ENCODE data around the gene ZNF653.
"Not testable (repeated sequence)": the region's sequence is repeated elsewhere in the genome, so short reads cannot be mapped to it uniquely, and the experiment has no call there.

The ZNF653 gene

GRCh38 chr19:11481534-11482383, 23.9 kb downstream of the ZNF653 start:
- Mint-ChIP-seq H3K27ac (peak overlapping the region; percentile 69), H3K36me3 (ENCODE audit: low read depth) (peaks cover 9% of the 10 kb centered on the region), H3K27me3 (ENCODE audit: low read depth) (peaks cover 37% of the 10 kb centered on the region), H3K4me3 (peak overlapping the region; percentile 75), H3K4me1 (ENCODE audit: low read depth) (peaks cover 16% of the 10 kb centered on the region), H3K9me3 (no peaks in the 10 kb centered on the region)
- DNase-seq (ENCODE audit: low spot score): peak; percentile 86

DNA sequence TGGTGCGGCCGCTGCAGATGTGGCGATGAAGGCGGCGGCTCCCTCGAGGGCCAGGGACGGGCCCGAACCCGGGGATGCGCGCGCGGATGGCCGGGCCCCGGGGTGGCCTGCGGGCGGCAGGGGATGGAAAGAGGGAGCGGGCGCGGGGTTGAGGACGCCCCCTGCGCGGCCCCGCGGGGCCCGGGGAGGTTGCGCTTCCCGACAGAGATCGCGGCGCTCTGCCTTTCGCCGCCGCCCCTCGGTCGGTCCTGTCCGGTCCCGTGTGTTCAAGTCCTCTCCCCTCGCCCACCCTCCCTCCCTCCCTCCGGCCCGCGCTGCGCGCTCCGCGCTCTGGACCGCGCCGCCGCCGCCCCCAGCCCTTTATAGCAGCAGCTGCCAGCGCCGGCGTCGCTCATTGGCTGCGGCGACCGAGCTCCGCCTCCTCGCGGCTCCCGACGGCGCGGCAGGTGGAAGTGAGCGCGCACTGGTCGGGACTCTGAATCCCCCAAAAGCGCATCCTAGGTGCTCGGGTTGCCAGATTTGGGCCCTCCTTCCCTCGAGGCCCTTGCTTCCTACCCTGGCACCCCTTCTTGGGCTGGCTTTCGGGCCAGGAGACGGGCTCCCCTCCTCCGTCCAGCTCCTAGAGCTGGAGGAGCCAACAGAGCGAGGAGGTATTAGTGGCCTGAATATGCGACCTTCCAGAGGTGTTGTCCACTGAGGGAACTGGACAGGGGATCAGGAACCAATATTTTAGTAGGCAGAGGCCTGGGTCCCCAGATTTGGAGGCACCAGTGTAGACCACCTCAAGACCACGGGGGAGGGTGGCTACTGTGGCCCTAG, 24.7 kb downstream of the ZNF653 start, which contains the start of gene ELAVL3:
TSS of gene ELAVL3 (minus strand) at position 332 of the 819 bp plus-strand sequence. CDS start 438 bp downstream, outside the sequence.
- DNase-seq (ENCODE audit: low spot score): no peak
- H3K27ac Mint-ChIP-seq: peak within 1 kb of the TSS; percentile 57
- peaks cover 9% of the 10 kb centered on the region for H3K36me3 Mint-ChIP-seq (ENCODE audit: low read depth)
- no peaks in the 10 kb centered on the region for H3K9me3 Mint-ChIP-seq
- H3K4me1 Mint-ChIP-seq (ENCODE audit: low read depth): peaks cover 16% of the 10 kb centered on the region
- peak within 1 kb of the TSS; percentile 75 for H3K4me3 Mint-ChIP-seq
- peaks cover 42% of the 10 kb centered on the region for H3K27me3 Mint-ChIP-seq (ENCODE audit: low read depth)

DNA sequence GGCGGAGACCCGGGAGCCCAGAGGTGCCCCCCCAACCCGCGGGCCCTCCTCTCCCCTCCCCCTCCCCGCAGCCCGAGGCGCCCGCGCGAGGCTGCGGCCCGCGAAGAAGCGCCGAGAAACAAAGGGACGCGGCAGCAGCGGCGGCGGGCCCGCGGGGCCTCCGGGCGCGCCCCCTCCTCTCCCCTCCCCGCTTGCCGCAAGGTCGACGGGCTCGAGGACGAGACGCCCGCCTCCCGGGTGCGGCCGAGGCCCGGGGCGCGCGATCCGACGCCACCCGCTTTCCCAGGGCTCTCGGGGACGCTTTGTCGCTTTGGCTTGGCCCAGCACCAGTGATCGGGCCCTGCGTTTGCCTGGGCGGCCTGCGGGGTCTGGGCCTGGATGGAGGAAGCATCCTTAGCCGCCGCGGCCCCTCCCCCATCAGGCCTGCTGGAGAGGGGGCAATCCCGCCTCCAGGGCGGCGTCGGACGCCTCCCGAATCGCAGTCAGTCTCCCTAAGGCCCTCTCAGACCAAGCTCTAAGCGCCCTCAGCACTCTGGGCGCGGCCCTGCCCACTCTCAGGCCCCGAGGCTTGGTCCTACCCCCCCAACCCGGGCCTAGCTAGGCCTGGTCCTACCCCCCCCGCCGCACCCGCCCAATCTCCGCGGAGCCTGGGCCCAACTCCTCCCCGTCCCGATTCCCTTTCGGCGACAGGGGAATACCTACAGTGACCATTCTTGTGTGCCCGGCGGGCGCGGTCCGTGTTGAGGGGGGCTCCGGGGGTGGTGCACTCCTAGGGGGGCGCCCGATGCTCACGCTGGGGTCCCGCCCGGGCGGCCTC, 25.5 kb downstream of the ZNF653 start:
- no peak for DNase-seq (ENCODE audit: low spot score)
- no peak overlapping the region for H3K4me3 Mint-ChIP-seq
- peaks cover 16% of the 10 kb centered on the region for H3K4me1 Mint-ChIP-seq (ENCODE audit: low read depth)
- H3K9me3 Mint-ChIP-seq: no peaks in the 10 kb centered on the region
- peaks cover 43% of the 10 kb centered on the region for H3K27me3 Mint-ChIP-seq (ENCODE audit: low read depth)
- H3K36me3 Mint-ChIP-seq (ENCODE audit: low read depth): peaks cover 7% of the 10 kb centered on the region
- H3K27ac Mint-ChIP-seq: no peak overlapping the region

DNA sequence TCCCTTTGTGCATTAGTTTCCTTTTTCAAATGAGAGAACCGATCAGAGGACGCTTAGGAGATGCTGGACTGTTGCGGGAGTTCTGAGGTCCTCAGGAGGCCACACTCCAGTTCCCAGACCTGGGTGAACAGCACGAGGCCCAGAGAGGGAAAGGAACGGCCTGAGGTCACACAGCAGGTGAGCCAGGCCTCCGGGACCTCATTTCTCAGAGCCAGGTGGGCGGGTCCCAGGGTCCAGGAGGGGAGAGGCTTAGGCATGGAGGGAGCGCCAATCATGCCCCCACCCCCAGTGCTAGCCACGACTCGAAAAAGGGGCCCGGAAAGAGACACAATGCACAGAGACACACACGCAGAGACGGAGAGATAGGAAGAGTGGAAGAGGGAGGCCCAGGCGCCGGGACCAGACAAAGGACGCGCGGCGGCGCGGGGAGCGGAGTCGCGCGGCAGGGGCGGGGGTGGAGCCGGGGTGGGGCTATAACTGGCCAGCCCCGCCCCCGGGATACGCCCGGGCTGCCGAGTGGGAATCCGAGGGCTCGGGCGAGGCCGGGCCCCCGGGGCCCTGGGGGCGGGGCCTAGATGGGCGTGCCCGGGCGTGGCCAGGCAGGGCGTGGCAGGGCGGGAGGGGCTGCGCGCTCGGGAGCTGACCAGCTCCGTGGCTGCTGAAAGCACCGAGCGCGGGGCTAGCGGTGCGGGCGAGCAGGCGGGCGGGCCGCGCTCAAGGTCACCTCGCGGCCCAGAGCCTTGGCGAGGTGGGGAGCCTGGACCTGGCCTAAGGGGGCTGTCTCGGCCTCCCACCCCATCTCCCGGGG, 26.3 kb downstream of the ZNF653 start:
- H3K4me3 Mint-ChIP-seq: peak overlapping the region; percentile 29
- peaks cover 16% of the 10 kb centered on the region for H3K4me1 Mint-ChIP-seq (ENCODE audit: low read depth)
- H3K9me3 Mint-ChIP-seq: no peaks in the 10 kb centered on the region
- DNase-seq (ENCODE audit: low spot score): peak; percentile 36
- H3K27me3 Mint-ChIP-seq (ENCODE audit: low read depth): peaks cover 46% of the 10 kb centered on the region
- peak overlapping the region; percentile 49 for H3K27ac Mint-ChIP-seq
- H3K36me3 Mint-ChIP-seq (ENCODE audit: low read depth): peaks cover 5% of the 10 kb centered on the region

DNA sequence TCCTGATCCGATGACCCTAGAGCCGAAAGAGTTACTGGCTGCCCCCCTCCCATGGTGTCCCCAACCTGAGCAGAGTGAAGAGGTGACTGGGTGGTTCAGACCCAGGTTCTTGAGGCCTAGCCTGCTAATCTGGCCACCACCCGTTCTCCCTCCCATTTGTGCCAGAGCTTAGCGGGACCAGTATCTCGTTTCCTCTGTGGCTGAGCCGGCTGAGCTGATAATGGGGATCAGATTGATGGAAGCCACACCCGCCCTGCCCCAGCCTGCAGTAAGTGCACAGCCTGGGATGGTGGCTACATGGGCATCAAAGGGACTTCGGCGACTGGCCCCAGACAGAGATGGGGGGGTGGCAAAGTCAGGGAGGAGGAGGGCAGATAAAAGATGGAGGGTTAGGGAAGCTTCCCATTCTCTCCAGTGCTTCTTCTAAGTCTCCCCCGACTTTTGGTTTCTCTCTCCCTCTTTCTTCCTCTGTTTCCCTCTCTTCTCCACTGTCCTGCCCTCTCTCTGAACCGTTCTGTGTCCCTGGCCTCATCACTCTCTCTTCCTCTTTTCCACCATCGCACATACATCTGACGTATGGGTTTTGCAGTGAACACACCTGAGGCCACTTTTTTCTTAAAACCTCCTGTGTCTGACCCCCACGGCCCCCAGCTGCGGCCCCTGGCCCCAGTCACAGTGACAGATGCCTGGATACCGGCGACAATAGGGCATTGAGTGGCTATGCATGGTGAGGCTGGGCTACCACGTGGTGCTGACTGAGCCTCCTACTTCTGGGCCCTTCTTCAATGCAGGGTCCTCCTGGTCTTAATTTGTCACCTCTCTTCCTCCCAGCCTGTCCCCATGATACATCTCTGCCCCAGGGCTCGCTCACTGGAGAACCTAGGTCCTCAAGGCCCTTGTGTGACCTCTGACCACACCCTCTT, 27.2 kb downstream of the ZNF653 start:
- Mint-ChIP-seq H3K27ac (no peak overlapping the region), H3K4me1 (ENCODE audit: low read depth) (peaks cover 16% of the 10 kb centered on the region), H3K9me3 (no peaks in the 10 kb centered on the region), H3K4me3 (peak overlapping the region; percentile 29), H3K27me3 (ENCODE audit: low read depth) (peaks cover 46% of the 10 kb centered on the region), H3K36me3 (ENCODE audit: low read depth) (peaks cover 2% of the 10 kb centered on the region)
- DNase-seq (ENCODE audit: low spot score): no peak

GRCh38 chr19:11475861-11476260, 29.8 kb downstream of the ZNF653 start:
- Mint-ChIP-seq H3K9me3 (no peaks in the 10 kb centered on the region), H3K27ac (no peak overlapping the region), H3K27me3 (ENCODE audit: low read depth) (peaks cover 37% of the 10 kb centered on the region), H3K4me3 (no peak overlapping the region), H3K4me1 (ENCODE audit: low read depth) (peaks cover 7% of the 10 kb centered on the region), H3K36me3 (ENCODE audit: low read depth) (peaks cover 2% of the 10 kb centered on the region)
- DNase-seq (ENCODE audit: low spot score): no peak

GRCh38 chr19:11475343-11475742, 30.3 kb downstream of the ZNF653 start:
- H3K4me3 Mint-ChIP-seq; H3K4me1 Mint-ChIP-seq (ENCODE audit: low read depth); H3K9me3 Mint-ChIP-seq; H3K36me3 Mint-ChIP-seq (ENCODE audit: low read depth); H3K27ac Mint-ChIP-seq; DNase-seq (ENCODE audit: low spot score): not testable (repeated sequence)
- H3K27me3 Mint-ChIP-seq (ENCODE audit: low read depth): peaks cover 37% of the 10 kb centered on the region

- Mint-ChIP-seq H3K36me3 (ENCODE audit: low read depth) (no peaks in the 10 kb centered on the region), H3K27me3 (ENCODE audit: low read depth) (peaks cover 31% of the 10 kb centered on the region), H3K9me3 (no peaks in the 10 kb centered on the region), H3K4me3 (no peak overlapping the region), H3K4me1 (ENCODE audit: low read depth) (peaks cover 2% of the 10 kb centered on the region), H3K27ac (no peak overlapping the region)
- no peak for DNase-seq (ENCODE audit: low spot score)
Measured at GRCh38 chr19:11473725-11474124, 31.9 kb downstream of the ZNF653 start.

GRCh38 chr19:11468266-11468845, 37.3 kb downstream of the ZNF653 start:
- not testable (repeated sequence) for H3K4me1 Mint-ChIP-seq (ENCODE audit: low read depth); H3K27me3 Mint-ChIP-seq (ENCODE audit: low read depth); H3K27ac Mint-ChIP-seq; H3K36me3 Mint-ChIP-seq (ENCODE audit: low read depth); H3K9me3 Mint-ChIP-seq; DNase-seq (ENCODE audit: low spot score); H3K4me3 Mint-ChIP-seq

DNA sequence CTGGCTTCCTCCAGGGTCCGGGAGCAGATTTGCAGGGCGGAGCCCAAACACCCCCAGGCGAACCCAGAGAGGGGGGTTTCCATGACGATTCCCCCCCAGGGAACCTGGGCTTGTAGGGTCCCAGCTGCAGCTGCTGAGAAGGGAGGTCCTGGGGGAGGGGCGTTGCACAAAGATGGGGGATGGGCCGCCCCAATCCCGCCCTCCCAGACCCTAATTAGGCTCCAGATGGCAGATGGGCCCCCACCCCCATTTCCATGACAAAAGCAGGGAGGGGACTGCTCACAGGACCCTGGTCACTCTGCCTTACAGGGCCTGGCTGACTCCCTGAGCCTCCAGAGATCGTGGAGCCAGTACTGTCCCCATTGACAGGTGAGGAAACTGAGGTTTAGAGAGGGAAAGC, 40.0 kb downstream of the ZNF653 start:
- Mint-ChIP-seq H3K27ac (no peak overlapping the region), H3K4me1 (ENCODE audit: low read depth) (no peaks in the 10 kb centered on the region), H3K36me3 (ENCODE audit: low read depth) (no peaks in the 10 kb centered on the region), H3K9me3 (no peaks in the 10 kb centered on the region), H3K4me3 (no peak overlapping the region), H3K27me3 (ENCODE audit: low read depth) (no peaks in the 10 kb centered on the region)
- no peak for DNase-seq (ENCODE audit: low spot score)

- Mint-ChIP-seq H3K9me3 (no peaks in the 10 kb centered on the region), H3K36me3 (ENCODE audit: low read depth) (no peaks in the 10 kb centered on the region), H3K27ac (no peak overlapping the region), H3K27me3 (ENCODE audit: low read depth) (no peaks in the 10 kb centered on the region), H3K4me1 (ENCODE audit: low read depth) (no peaks in the 10 kb centered on the region), H3K4me3 (no peak overlapping the region)
- no peak for DNase-seq (ENCODE audit: low spot score)
Measured at GRCh38 chr19:11464333-11465265, 41.0 kb downstream of the ZNF653 start.

Data from T-helper 2 cell treated with Interferon-gamma antibody and Interleukin-4, amounts not matched to agents 5 μg/mL and 100 μg/mL, for 36 hours (primary cell).